Mammary epithelial cell (primary cell): Measurements from ENCODE around the gene ARL4D.

Source experiments
- EZH2 ChIP-seq: IDR thresholded peaks from 2 replicates; pipeline ENCODE4 v1.6.1; 2012; ENCODE audit warnings: low read length, inconsistent platforms, borderline replicate concordance
- TF ChIP-seq, protein P1 (sequence below), 2 donors: IDR thresholded peaks in 1 of 2; conservative IDR thresholded peaks in 1 of 2; 2 replicates each; pipeline ENCODE4 v1.5.1; 2011 to 2012; ENCODE audit warnings: inconsistent platforms in 2 of 2, low read length in 2 of 2, mild to moderate bottlenecking in 2 of 2, control low read depth in 1 of 2, low read depth in 1 of 2; ENCODE audit not compliant: insufficient read depth in 1 of 2; ENCODE audit errors: extremely low read depth in 1 of 2

DNA sequence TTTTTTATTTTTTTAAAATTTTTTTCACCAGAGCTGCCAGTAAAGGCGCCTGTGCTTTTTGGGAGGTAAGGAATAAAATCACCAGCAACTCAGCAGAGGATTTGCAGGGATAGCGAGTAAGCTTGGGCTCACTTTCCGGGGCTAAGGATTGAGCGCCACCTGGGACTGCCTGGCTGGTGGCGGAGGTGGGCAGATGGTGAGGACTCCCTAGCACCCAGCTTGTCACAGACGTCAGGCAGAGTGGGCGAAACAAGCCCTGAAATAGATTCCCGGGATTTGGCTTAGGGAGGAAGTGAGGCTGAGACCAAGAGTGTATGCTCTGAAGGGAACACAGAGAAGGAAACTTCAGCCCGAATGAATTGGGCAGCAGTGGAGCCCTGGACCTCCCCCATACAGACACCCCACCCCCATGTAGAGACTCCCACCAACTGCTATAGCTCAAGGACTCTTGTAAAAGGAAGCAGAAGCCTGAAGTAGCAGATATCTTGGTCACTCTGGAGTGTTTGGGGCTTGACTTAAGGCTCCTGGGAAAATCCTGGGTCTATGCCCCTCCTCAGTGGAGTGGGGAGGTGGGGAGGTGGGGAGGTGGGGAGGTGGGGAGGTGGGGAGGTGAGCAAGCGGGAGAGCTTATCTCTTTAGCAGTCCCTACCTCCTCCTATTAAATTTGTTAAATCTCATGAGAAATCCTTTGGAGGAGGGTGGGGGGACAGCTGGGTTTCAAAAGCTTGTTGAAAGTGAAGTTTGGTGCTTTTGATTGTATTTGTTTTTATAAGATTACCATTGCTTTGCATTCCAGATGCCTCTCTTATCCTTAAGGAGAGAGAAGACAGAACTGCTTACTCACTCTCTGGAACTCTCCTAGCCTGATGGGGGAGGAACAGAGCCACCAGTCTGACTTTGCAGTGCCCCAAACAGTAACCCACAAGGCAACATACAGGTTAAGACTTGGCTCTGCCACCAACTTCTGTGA is 8.2 kb downstream of the ARL4D start:
- TF ChIP-seq, protein P1, sequence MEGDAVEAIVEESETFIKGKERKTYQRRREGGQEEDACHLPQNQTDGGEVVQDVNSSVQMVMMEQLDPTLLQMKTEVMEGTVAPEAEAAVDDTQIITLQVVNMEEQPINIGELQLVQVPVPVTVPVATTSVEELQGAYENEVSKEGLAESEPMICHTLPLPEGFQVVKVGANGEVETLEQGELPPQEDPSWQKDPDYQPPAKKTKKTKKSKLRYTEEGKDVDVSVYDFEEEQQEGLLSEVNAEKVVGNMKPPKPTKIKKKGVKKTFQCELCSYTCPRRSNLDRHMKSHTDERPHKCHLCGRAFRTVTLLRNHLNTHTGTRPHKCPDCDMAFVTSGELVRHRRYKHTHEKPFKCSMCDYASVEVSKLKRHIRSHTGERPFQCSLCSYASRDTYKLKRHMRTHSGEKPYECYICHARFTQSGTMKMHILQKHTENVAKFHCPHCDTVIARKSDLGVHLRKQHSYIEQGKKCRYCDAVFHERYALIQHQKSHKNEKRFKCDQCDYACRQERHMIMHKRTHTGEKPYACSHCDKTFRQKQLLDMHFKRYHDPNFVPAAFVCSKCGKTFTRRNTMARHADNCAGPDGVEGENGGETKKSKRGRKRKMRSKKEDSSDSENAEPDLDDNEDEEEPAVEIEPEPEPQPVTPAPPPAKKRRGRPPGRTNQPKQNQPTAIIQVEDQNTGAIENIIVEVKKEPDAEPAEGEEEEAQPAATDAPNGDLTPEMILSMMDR (conservative IDR thresholded peaks at IDR 0.05 in 1 of 2, IDR thresholded peaks at IDR 0.05 in 1 of 2; ENCODE audit: extremely low read depth in 1 of 2, insufficient read depth in 1 of 2, low read depth in 1 of 2, low read length in 2 of 2): no peak
- no peak for TF ChIP-seq EZH2
